Stimulated activated CD8-positive, alpha-beta memory T cell treated with anti-CD3 and anti-CD28 coated beads, Interleukin-15, amount 100 ng/mL, for 24 hours (primary cell): Measurements from ENCODE around the gene HPS6.
A peak's percentile ranks its signal among the peaks of the same experiment; 100 is the strongest.

Experiments used
- DNase-seq: peaks from one replicate; pipeline ENCODE4 v3.0.0-alpha.2; 2020; ENCODE audit warnings: low read depth

Gene HPS6

GRCh38 chr10:102069071-102069470, 3.9 kb downstream of the HPS6 start:
- DNase-seq, result no peak

DNA sequence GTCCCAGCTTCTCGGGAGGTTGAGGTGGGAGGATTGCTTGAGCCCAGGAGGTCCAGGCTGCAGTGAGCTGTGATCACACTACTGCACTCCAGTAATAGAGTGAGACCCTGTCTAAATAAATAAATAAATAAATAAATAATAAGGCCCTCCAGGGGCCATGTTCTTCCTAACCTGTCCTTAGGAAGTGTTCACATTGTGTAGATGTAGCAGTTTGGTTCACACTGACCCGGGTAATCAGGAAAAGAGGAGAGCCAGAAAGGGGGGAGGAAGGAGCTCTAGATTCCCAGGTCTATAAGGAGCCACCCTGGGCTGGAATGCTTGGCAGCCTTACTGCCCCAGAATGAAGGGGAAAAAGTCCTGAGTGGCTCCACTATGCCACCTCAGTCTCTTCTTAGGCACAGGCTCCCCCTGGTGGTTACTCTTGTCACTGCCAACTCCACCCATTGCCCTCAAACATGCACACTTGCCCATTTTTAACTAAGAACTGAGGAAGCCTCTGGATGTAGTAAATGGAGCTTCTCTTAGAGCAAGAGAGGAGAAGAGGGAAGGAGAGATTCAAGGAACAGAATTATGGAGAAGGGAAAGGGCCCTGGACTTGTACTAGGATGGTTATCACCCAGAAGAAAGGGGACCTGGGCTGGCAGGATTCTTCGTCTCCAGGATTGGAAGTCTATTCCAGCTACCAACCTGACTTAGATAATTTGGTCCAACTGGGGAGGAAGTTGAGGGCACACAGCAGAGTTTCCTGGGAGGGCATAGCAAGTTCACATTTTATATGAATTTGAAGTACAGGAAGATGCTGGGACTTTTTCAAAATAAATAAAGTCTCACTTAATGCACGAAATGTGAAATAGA, 7.8 kb downstream of the HPS6 start:
- peak; percentile 52 for DNase-seq

GRCh38 chr10:102083541-102083940, 18.4 kb downstream of the HPS6 start:
- DNase-seq, result no peak

DNA sequence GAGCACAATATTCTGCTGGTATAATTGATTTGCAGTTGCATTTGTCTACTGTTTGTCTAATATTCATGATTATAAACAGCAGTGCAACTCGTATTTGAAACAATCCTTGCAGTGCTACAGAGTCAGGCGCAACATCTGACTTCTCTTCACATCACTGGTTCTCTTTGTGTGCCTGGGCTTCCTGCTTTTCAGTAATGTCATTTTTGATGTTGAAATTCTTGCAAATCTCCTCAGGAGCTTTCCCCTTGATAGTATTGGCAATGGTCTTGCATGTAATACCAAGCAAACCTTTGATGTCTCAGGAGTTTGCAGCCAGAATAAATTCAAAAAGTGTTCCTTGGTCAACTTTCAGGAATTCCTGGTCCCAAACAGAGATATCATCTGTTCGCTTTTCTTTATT, 20.2 kb downstream of the HPS6 start:
- DNase-seq, result no peak

DNA sequence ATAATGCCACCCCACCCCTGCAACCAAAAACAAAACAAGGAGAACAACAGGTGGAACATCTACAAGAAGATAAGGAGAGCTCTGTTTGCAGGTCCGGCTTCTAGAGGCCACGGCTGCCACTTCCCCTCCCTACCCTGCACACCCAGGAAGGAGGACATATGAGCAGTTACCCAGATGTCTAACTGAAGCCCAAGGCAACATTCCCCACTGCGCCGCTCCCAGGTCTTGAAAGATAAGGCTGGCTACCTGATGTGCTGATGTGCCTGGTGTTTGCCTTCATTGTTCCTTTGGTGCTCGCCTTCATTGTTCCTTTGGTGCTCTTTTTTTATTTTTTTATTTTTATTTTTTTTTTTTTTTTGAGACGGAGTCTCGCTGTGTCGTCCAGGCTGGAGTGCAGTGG, 21.0 kb downstream of the HPS6 start:
- DNase-seq, result no peak

DNA sequence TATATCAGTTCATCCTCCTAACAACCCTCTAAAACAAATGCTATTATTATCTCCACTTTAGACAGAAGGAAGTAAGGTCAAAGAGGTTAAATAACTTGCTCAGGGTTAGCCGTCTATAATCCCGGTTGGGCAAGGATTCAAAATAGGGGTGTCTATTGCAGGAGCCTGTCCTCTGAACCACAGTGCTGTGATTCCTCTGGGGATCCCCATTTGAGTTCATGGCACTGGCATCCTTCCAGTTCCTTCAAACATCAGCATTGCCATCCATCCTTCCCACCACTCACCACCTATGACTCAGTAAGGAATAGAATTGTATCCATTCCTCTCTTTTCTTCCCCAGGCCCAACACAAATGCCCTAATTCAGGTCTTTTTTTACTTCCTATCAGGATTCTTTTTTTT, 25.6 kb downstream of the HPS6 start:
- DNase-seq, result no peak

DNA sequence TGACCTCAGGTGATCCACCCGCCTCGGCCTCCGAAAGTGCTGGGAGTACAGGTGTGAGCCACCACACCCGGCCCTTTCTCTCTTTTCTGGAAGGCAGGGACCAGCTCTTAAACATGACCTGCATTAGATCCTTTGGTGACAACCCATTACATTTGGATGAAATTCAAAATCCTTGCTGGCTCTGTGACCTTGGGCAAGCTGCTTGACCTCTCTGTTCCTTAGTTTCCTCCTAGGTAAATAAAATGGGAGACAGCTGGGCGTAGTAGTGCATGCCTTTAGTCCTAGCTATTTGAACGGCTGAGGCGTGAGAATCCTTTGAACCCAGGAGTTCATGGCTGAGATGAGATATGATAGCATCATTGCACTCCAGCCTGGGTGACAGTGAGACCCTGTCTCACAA, 31.3 kb downstream of the HPS6 start:
- DNase-seq, result no peak

DNA sequence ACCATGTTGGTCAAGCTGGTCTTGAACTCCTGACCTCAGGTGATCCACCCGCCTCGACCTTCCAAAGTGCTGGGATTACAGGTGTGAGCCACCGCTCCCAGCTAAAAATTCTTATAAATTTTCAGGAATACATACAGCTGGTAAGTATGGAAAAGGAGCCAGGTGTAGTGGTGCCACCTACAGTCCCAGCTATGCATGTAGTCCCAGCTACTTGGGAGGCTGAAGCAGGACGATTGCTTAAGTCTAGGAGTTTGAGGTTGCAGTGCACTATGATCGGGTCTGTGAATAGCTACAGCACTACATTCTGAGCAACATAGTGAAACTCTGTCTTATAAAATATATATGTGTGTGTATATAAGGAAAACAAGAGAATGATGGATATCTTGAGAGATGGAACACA, 36.0 kb downstream of the HPS6 start:
- no peak for DNase-seq

DNA sequence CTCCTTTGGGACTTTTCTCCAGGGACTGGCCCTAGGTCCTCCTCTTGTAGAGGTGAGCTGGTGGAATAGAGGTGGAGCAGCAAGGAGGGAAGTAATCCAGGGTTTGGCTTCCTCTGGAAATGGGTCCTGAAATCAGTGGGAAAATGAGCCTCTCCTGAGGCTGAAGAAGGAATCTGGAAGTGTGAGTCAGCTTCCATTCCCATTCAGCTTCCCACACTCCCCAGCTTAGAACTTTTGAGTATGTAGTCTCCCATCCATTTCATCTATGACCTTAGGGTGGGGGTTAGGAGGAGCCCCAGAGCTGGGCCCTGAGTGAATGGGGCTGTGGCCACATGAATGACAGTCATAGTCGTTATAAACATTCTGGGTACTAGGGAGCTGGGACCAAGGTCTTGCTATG, 37.3 kb downstream of the HPS6 start:
- DNase-seq, result no peak

DNA sequence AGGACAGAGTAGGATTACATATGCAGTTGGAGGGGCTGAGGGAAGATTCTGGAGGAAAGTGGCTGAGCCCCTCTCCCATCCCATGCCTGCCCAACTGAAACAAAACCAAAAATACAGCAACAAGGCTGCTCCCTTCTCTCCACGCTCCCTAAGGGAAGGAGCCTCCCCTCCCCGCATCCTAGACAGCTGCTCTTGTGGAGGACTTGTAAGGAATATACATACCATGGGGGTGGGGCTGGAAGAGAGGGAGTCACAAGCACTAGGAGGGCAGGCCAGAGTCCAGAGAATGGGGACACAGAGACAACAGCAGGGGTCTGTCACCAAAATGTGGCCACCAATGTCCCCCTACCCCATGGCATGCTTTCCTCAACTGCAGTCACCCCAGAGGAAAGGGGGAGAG, 41.8 kb downstream of the HPS6 start:
- no peak for DNase-seq

- no peak for DNase-seq
Observed at GRCh38 chr10:102109166-102110116, 44.3 kb downstream of the HPS6 start.

DNA sequence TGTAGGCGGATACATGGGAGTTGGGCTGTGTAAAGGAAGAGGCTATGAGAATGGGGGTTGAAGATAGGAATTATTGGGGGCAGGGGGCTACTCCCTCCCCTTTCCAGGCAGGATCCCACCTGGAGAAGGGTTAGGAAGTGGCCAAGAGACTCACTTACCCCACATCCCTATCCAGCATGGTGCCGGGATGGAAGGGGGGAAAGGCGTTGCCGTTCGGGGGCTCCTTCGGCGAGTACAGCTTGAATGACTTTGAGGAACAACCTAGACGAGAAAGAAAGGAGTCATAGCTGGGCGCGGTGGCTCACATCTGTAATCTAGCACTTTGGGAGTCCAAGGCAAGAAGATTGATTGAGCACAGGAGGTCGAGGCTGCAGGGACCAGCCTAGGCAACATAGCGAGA, 46.1 kb downstream of the HPS6 start:
- no peak for DNase-seq

GRCh38 chr10:102112210-102112817, 47.2 kb downstream of the HPS6 start:
- DNase-seq, result no peak

DNA sequence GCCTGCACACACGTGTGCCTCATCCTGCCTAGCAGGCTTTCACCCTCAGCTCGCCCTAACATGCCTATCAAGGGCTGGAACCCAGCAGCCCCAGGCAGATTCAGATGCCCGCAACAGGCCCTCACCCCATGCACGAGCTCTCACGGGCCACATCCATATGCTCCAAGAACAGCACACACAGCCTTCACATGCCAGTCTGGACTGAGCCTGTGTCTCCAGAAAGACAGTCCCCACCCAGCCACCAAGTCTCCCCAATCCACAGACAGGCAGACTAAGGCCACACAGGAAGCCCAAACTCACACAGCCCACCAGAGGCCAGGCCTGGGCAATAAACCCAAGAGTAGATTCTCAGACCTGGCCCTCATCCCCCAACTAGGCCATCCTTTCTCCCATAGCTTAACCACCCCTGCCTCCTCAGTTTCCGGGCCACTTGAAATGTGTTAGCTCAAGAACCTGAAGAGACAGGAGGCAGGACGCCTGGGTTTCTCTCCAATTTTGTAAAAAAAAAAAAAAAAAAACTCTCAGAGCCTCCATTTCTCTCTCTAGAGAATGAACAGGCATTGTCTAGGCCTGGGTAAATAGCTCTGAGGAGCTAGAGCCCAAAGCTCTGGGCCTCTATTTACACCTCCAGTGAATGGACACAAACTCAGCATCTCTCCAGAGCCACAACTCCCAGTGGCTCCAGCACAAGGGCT, 48.3 kb downstream of the HPS6 start:
- DNase-seq, result no peak

GRCh38 chr10:102113956-102114857, 49.1 kb downstream of the HPS6 start:
- DNase-seq, result no peak

DNA sequence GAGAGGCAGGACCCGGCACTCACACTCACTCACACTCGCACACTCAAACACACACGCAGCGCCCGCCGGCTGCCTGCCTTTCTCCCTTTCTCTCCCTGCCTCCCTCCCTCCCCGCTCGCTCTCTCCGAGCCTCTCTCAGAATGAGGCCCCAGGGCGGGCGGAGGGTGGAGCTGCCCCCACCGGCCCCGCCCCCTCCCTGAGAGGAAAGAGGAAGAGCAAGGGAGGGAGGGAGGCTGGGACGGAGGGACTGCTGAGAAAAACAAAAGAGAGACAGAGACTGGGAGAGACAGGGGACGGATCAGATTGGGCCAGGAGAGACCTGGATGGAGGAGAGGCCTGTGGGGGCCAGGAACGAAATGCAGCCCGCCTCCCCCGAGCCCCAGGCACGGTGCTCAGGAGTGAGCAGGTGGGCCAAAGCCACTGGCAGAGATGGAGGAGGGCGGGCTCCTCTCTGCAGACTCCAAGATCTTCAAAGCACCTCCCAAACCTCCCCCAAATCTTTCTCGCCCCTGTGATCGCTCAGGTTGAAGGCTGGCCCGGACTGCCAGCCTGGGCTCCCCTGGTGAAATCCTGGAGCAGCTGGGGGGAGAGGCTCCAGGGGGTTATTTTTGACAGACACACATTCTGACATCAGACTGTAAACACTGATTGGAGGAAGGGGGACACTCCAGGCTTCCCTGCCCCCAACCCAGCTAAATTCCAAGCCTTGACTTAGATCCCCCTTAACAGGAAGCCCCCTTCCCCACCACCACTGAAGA, 49.9 kb downstream of the HPS6 start:
- peak; percentile 68 for DNase-seq

GRCh38 chr10:102115775-102116174, 50.6 kb downstream of the HPS6 start:
- DNase-seq, result no peak

- no peak for DNase-seq
Observed at GRCh38 chr10:102116656-102117055, 51.5 kb downstream of the HPS6 start.
